Spleen (tissue), 11 donors: ENCODE results near the gene KIAA0753. TPM values are rescaled to one million over a fixed set of nuclear protein-coding genes. Genes with fewer than 3 reads are reported as not detected.

Experiments used
- DNase-seq: peaks from one replicate; pipeline ENCODE4 v3.0.0-alpha.2; 2020
- H3K27ac ChIP-seq, 8 donors: fragments of 200-600 bp; sonication (generic) in 7 of 8; 1 replicate in 4 of 8; 2 replicates in 4 of 8; pipeline versions ENCODE4 v1.5.0 to v1.8.0; 2016 to 2021; ENCODE audit warnings: inconsistent platforms in 4 of 8, mild to moderate bottlenecking in 4 of 8, moderate library complexity in 1 of 8
- H3K27me3 ChIP-seq, 7 donors: fragments of 200-600 bp; sonication (generic) in 6 of 7; replicated peaks in 1 of 7; 1 replicate in 4 of 7; 2 replicates in 3 of 7; pipeline versions ENCODE4 v1.5.0 to v1.8.0; 2016 to 2021; ENCODE audit warnings: inconsistent platforms in 3 of 7, mild to moderate bottlenecking in 1 of 7
- H3K36me3 ChIP-seq, 6 donors: fragments of 200-600 bp; sonication (generic) in 5 of 6; 1 replicate in 4 of 6; 2 replicates in 2 of 6; pipeline versions ENCODE4 v1.5.0 to v1.8.0; 2016 to 2021; ENCODE audit warnings: inconsistent platforms in 2 of 6
- H3K4me1 ChIP-seq, 6 donors: fragments of 200-600 bp; sonication (generic) in 5 of 6; 1 replicate in 3 of 6; 2 replicates in 3 of 6; pipeline versions ENCODE4 v1.5.0 to v1.8.0; 2016 to 2021; ENCODE audit warnings: inconsistent platforms in 3 of 6
- H3K4me3 ChIP-seq, 8 donors: fragments of 200-600 bp; sonication (generic) in 7 of 8; 1 replicate in 4 of 8; 2 replicates in 4 of 8; pipeline versions ENCODE4 v1.5.0 to v1.8.0; 2016 to 2021; ENCODE audit warnings: inconsistent platforms in 4 of 8, mild to moderate bottlenecking in 4 of 8, moderate library complexity in 2 of 8
- H3K9me3 ChIP-seq, 8 donors: fragments of 200-600 bp; sonication (generic) in 7 of 8; 1 replicate in 4 of 8; 2 replicates in 4 of 8; pipeline versions ENCODE4 v1.5.0 to v1.8.0; 2016 to 2021; ENCODE audit warnings: inconsistent platforms in 4 of 8
- POLR2A ChIP-seq, 3 donors: fragments of 450-650 bp; IDR thresholded peaks; one replicate each; pipeline ENCODE4 v1.5.1; 2017; ENCODE audit warnings: antibody characterized with exemption in 3 of 3, mild to moderate bottlenecking in 1 of 3
- POLR2AphosphoS5 ChIP-seq, 3 donors: sonication (generic); formaldehyde crosslinking; IDR thresholded peaks; one replicate each; pipeline ENCODE4 v1.5.1; 2017; ENCODE audit warnings: antibody characterized with exemption in 3 of 3
- WGBS, 5 donors: extraction: QIAGEN DNeasy Blood & Tissue Kit in 3 of 5; methylation state at CpG; one replicate each; pipeline versions ENCODE4 v1.1.5 to v1.1.7; 2013 to 2018; 5-methylcytosine and 5-hydroxymethylcytosine counted together
- intact Hi-C: fragments of 100-400 bp; cut with DNase I; formaldehyde crosslinking; loops from one replicate; pipeline ENCODE4 v1.15.0; 2023; ENCODE audit warnings: low total_unique reads
- polyA plus RNA-seq, 3 donors: library from polyadenylated mRNA; stranded (reverse); fragments of 200-250 nt; gene quantifications; one replicate each; pipeline ENCODE4 v1.2.1, GENCODE V29; 2013
- total RNA-seq, 7 donors: library from RNA; depleted of rRNA in 3 of 7; stranded (reverse); fragments of >200 nt in 3 of 7; fragmentation: NEBNext Ultra II Directional in 4 of 7; extraction: Animal tissue kit (Norgen Biotek cat#: 25700) in 4 of 7; gene quantifications; one replicate each; pipeline versions ENCODE4 v1.1.0 to v1.2.1, GENCODE V29; 2016 to 2021
- TF ChIP-seq, protein P1 (sequence below), 11 experiments: fragments of 200-600 bp in 7 of 11; fragments of 450-650 bp in 4 of 11; sonication (generic) in 4 of 11; IDR thresholded peaks in 8 of 11; conservative IDR thresholded peaks in 3 of 11; 1 replicate in 7 of 11; 2 replicates in 4 of 11; pipeline versions ENCODE4 v1.4.0 to v1.8.0; 2016 to 2021; ENCODE audit warnings: antibody characterized with exemption in 11 of 11, inconsistent platforms in 4 of 11, mild to moderate bottlenecking in 1 of 11
- donor health status: healthy with polysubstance abuse.
- donor health status: DM: no; HTN: no; CAD: no; lungs with moderate emphysema.
- donor health status: DM: no; HTN: no; CAD: no.
- donor health status: Bipolar disorder and iron deficiency.
- donor health status: healthy.
- donor health status: DM: no; HTN: no; CAD: no.
- donor health status: DM: yes; HTN: yes; CAD: no.

The KIAA0753 gene
- total and polyA plus RNA-seq, 10 donors, result 4.2 to 21.8 (median 17.6) TPM

DNA sequence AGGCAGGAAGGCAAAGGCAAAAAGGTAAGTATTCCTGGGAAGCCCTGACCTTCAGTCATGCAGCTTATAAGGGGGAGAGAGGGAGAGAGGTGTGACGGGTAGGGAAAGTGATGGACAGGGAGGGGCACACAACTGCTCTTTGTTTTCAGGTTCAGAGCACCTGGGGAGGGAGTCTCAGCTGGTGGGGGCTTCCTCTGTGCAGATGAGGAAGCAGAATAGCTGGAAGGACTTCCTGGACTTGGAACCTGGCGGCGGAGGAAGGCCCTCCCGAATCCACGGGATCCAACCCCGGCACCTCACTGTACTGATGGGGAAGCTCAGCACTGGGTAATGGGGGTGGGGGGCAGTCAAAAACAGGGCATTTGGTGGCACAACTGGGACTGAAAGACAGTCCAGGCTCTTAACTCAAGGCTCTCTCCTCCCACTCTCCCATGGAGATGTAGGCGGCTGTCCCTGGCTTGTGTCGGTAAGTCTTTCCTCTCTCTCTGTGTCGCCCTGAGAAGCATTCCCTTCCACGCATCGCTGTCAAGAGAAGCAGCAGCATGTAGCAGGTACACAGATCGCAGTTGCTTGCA lies 72.2 kb downstream of the KIAA0753 start:
- Histone ChIP-seq H3K4me1 (peaks cover 0 to 14% (median 5%) of the 10 kb centered on the region in 6 donors), H3K4me3 (no peak overlapping the region), H3K27me3 (no peaks in the 10 kb centered on the region), H3K27ac (peak overlapping the region in 5 of 8 donors; percentile 24 to 62 (median 45)), H3K9me3 (no peaks in the 10 kb centered on the region), H3K36me3 (no peaks in the 10 kb centered on the region)
- intact Hi-C loops, result no loop called here
- TF ChIP-seq, protein P1, sequence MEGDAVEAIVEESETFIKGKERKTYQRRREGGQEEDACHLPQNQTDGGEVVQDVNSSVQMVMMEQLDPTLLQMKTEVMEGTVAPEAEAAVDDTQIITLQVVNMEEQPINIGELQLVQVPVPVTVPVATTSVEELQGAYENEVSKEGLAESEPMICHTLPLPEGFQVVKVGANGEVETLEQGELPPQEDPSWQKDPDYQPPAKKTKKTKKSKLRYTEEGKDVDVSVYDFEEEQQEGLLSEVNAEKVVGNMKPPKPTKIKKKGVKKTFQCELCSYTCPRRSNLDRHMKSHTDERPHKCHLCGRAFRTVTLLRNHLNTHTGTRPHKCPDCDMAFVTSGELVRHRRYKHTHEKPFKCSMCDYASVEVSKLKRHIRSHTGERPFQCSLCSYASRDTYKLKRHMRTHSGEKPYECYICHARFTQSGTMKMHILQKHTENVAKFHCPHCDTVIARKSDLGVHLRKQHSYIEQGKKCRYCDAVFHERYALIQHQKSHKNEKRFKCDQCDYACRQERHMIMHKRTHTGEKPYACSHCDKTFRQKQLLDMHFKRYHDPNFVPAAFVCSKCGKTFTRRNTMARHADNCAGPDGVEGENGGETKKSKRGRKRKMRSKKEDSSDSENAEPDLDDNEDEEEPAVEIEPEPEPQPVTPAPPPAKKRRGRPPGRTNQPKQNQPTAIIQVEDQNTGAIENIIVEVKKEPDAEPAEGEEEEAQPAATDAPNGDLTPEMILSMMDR (IDR thresholded peaks at IDR 0.05 in 8 of 11, conservative IDR thresholded peaks at IDR 0.05 in 3 of 11), result no peak
- TF ChIP-seq POLR2A (IDR thresholded peaks at IDR 0.05), result no peak
- WGBS, 5 donors, result 72 to 83% (median 74%) methylated on average over 12 of the region's 12 CpGs
- no peak for DNase-seq

DNA sequence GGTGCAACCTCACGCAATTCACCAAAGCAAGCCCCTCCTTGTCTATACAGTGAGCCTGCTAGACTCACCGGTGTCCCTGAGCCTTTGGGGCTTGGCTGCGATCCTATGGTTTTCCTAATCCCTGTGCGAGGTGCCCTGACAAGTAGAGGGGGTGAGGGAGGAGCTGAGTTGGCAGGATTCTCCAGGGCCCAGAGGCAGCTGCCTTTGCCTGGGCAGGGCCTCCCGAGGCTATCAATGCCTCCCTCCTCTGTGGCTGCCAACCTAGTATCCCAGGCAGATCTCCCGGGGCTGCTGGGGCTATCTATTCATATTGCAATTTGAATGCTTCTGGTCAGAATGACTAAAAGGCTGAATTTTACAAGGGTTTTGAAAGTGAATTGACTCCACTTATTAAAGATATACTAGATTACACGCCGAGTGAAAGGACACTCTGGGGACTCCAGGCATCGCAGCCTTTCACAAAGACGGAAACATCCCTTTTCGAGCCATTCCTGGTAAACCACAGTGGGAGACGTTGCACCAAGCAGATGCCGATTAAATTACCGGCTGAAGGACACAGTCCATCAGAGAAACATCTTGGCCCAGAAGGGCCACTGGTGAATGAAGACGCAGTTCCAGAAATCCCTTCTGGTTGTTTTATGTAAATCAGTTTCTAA lies 72.9 kb downstream of the KIAA0753 start:
- Histone ChIP-seq H3K9me3 (no peaks in the 10 kb centered on the region), H3K27me3 (no peaks in the 10 kb centered on the region), H3K4me3 (no peak overlapping the region), H3K4me1 (peaks cover 0 to 14% (median 5%) of the 10 kb centered on the region in 6 donors), H3K36me3 (no peaks in the 10 kb centered on the region), H3K27ac (peak overlapping the region in 6 of 8 donors; percentile 15 to 62 (median 42))
- intact Hi-C loops, result no loop called here
- DNase-seq, result no peak
- 65 to 83% (median 78%) methylated on average over 15 of the region's 15 CpGs for WGBS, 5 donors
- peak in 1 of 3 donors; percentile 57 for TF ChIP-seq POLR2AphosphoS5 (IDR thresholded peaks at IDR 0.05)
- TF ChIP-seq, protein P1 (IDR thresholded peaks at IDR 0.05 in 8 of 11, conservative IDR thresholded peaks at IDR 0.05 in 3 of 11), result no peak

DNA sequence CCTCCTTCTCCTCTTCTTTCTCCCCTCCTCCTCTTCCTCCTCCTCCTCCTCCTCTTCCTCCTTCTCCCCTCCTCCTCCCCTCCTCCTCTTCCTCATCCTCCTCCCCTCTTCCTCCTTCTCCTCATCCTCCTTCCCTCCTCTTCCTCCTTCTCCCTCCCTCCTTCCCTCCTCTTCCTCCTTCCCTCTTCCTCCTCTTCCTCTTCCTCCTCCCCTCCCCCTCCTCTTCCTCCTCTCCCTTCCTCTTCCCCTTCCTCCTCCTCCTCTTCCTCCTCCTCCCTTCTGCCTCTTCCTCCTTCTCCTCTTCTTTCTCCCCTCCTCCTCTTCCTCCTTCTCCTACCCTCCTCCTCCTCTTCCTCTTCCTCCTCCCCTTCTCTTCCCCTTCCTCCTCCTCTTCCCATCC lies 79.1 kb downstream of the KIAA0753 start:
- Histone ChIP-seq H3K27ac (no peak overlapping the region), H3K9me3 (no peaks in the 10 kb centered on the region), H3K27me3 (peaks cover 0 to 25% (median 6%) of the 10 kb centered on the region in 7 donors), H3K4me3 (no peak overlapping the region), H3K4me1 (peaks cover 0 to 38% (median 27%) of the 10 kb centered on the region in 6 donors), H3K36me3 (no peaks in the 10 kb centered on the region)
- DNase-seq, result no peak
- TF ChIP-seq POLR2AphosphoS5 (IDR thresholded peaks at IDR 0.05), result no peak
- no peak for TF ChIP-seq POLR2A (IDR thresholded peaks at IDR 0.05)
- TF ChIP-seq, protein P1 (IDR thresholded peaks at IDR 0.05 in 8 of 11, conservative IDR thresholded peaks at IDR 0.05 in 3 of 11), result no peak
- intact Hi-C loops, result no loop called here

DNA sequence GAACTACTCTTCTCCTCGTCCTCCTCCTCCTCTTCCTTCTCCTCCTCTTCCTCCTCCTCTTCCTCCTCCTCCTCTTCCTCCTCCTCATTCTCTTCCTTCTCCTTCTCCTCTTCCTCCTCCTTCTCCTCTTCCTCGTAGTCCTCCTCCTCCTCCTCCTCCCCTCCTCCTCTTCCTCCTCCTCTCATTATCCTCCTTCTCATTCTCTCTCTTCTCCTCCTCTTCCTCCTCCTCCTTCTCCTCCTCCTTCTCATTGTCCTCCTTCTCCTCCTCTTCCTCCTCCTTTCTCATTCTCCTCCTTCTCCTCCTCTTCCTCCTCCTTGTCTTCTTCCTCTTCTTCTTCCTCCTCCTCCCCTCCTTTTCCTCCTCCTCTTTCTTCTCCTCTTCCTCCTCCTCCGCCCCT lies 80.0 kb downstream of the KIAA0753 start:
- H3K36me3 ChIP-seq, result no peaks in the 10 kb centered on the region
- peaks cover 0 to 33% (median 12%) of the 10 kb centered on the region in 7 donors for H3K27me3 ChIP-seq
- H3K4me1 ChIP-seq, result peaks cover 0 to 45% (median 32%) of the 10 kb centered on the region in 6 donors
- TF ChIP-seq POLR2A (IDR thresholded peaks at IDR 0.05), result no peak
- TF ChIP-seq, protein P1 (IDR thresholded peaks at IDR 0.05 in 8 of 11, conservative IDR thresholded peaks at IDR 0.05 in 3 of 11), result no peak
- TF ChIP-seq POLR2AphosphoS5 (IDR thresholded peaks at IDR 0.05), result no peak
- H3K9me3 ChIP-seq, result no peaks in the 10 kb centered on the region
- intact Hi-C loops, result no loop called here
- WGBS, 5 donors, result 64 to 80% (median 72%) methylated on average over 3 of the region's 3 CpGs
- H3K27ac ChIP-seq, result peak overlapping the region in 7 of 8 donors; percentile 78 to 89 (median 84)
- DNase-seq, result no peak
- H3K4me3 ChIP-seq, result no peak overlapping the region
